ENCODE measurements around the gene PGAM2. TPM values are rescaled to one million over a fixed set of nuclear protein-coding genes. Genes with fewer than 3 reads are reported as not detected.
"Not testable (repeated sequence)": the region's sequence is repeated elsewhere in the genome, so short reads cannot be mapped to it uniquely, and the experiment has no call there.

Gene PGAM2
- total RNA-seq, 1 donor from 2014 or later, result 0.66 TPM

DNA sequence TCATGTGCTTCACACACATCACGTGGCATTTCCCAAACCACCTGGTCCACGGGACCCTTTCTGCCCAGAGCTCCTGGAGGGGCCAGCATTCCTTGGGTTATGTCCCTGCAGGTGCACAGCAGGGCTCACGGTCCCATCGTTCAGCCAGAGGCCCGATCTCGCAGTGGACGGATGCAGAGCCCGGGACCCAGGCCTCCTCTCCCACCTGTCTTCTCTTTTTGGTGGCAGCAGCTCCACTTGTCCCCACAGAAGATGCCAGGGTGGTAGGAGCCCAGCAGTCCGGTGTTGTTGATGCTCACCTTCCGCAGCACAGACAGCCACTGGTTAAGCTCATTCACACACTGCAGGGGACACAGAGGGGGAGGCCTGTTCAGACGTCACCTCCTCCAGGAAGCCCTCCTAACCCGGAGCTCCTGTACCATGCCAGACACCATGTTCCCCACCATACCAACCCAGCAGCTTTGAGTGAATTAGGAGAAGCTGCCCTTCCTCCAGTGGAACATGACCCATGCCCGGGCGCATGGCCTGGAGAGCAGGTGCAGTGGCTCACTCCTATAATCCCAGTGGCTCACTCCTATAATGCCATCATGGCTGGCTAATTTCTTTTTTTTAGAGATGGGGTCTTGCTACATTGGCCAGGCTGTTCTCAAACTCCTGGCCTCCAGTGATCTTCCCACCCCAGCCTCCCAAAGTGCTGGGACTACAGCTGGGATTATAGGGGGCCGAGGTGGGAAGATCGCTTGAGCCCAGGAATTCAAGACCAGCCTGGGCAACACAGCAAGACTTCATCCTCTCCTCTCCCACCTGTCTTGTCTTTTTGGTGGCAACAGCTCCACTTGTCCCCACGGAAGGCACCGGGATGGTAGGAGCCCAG is 31.2 kb downstream of the PGAM2 start:
- intact Hi-C loops (cut with micrococcal nuclease), result not testable (repeated sequence)

GRCh38 chr7:44032031-44032430 is 33.3 kb downstream of the PGAM2 start:
- intact Hi-C loops (cut with micrococcal nuclease), result not testable (repeated sequence)

DNA sequence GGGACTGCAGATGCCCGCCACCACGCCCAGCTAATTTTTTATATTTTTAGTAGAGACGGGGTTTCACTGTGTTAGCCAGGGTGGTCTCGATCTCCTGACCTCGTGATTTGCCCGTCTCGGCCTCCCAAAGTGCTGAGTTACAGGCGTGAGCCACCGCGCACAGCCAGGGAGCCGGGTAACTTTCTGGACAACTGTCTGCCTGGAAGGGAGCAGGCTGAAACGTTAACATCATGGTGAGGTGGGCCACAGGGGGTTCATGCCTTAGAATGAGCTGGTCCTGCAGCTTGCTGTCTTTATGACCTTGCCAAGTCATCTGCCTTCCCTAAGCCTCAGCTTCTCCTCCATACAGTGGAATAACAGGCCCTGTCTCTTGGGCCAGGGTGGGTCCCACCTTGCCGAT is 34.0 kb downstream of the PGAM2 start:
- intact Hi-C loops (cut with micrococcal nuclease), result not testable (repeated sequence)

- intact Hi-C loops (cut with micrococcal nuclease), result not testable (repeated sequence)
These were observed 35.3 kb downstream of the PGAM2 start for GRCh38 chr7:44030029-44030428.

GRCh38 chr7:44029433-44029832 is 35.9 kb downstream of the PGAM2 start:
- intact Hi-C loops (cut with micrococcal nuclease), result not testable (repeated sequence)

GRCh38 chr7:44022796-44023467 is 42.4 kb downstream of the PGAM2 start:
- intact Hi-C loops (cut with micrococcal nuclease), result not testable (repeated sequence)

DNA sequence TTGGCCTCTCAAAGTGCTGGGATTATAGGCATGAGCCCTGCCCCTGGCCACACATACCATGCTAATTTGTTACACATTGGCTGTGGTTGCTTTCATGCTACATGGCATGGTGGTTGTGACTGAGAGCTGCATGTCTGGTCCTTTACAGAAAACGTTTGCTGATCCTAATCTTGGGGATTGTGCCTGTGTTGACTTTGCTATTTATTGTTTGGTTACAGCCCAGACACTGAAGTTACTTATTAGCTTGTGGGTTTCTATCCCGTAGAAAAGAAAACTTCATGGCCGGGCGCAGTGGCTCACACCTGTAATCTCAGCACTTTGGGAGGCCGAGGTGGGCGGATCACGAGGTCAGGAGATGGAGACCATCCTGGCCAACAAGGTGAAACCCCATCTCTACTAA is 43.3 kb downstream of the PGAM2 start:
- intact Hi-C loops (cut with micrococcal nuclease), result not testable (repeated sequence)

- intact Hi-C loops (cut with micrococcal nuclease), result loop anchor here (1.0 to 5.0 kb wide), 5 partner anchors 62 to 777 kb away; partner anchors contain the start of genes POLM, PPIA, TMED4 and UBE2D4
These were observed 45.5 kb downstream of the PGAM2 start for GRCh38 chr7:44019825-44020224.

DNA sequence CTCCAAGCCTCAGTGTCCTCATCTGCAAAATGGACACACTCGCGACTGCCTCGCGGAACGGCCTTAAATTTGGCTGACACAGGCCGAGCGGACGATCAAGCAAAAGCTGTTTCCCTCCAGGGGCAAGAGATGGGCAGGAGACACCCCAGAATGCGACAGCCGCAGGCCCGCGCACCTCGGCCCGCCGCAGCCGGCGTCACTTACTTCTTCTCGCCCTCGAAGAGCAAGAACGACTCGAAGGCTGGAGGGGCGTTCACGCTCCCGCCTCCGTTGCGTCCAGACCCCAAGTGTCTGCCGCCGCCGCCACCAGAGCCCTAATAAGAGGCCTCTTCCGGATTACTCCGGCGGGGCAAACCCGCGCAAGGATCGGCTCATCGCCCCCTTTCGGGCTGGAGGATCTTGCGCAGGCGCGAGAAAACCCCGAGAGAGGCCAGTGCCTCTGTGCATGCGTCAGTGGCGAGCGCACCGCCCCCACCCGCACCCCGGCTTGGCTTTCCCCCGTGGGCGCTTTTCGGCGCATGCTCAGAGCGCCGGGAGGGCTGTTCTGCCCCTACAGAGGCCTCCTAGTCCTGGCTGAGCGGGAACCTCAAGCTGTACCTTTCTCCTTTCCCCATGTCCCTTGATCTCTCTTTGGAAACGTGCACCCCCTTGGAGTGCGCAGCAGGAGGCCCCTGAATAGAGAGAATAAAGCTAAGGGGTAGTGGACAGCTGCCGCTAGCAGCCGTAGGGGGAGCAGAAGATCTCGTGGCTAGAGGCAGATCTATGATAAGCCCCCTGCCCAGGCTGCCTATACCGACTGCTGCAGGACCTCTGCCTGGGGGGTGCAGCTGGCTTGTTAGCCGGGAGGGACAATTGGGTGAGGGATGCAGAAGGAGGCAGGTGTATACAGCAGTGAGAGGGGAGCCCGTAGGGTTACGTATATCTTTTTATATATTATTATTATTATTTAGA is 46.2 kb downstream of the PGAM2 start:
- intact Hi-C loops (cut with micrococcal nuclease), result loop anchor here (1.0 to 5.0 kb wide), 5 partner anchors 63 to 778 kb away; partner anchors contain the start of genes POLM, PPIA, TMED4 and UBE2D4

DNA sequence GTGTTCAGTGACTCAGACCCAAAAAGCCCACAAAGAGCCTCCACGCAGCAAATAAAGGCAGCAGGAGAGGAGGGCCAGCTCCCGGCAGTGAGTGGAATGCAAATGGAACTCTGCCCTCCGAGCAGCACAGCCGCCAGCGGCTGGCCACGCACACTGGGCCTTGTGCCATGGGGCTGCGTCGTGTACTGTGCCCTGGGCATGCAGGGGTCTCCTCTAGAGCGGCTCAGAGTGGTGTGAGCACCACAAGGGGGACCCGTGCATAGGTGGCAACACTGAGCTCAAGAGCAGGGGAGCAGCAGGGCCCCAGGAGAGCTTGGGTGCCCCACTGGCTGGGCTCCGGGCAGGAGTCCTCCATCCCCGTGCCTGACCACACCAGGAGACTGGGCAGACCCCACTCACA is 50.3 kb downstream of the PGAM2 start:
- intact Hi-C loops (cut with micrococcal nuclease), result loop anchor here (5.0 kb wide), 1 partner anchor 132 kb away; no protein-coding TSS in a partner anchor

Other genes starting within 250 kb of the PGAM2 start
- 71.8 and 74.4 TPM in 2 replicates for gene MRPS24, start 196.1 kb downstream of the PGAM2 start, total RNA-seq
- 24.1 and 25.1 TPM in 2 replicates for gene URGCP, start 159.0 kb downstream of the PGAM2 start, total RNA-seq
- 10.0 and 11.6 TPM in 2 replicates for gene UBE2D4, start 139.1 kb downstream of the PGAM2 start, total RNA-seq
- gene SPDYE1, start 67.7 kb downstream of the PGAM2 start, total RNA-seq, result 0.12 TPM in 1 of 2 replicates, not detected in the other
- 161 and 165 TPM in 2 replicates for gene DBNL, start 20.9 kb downstream of the PGAM2 start, total RNA-seq
- 29.6 and 34.2 TPM in 2 replicates for gene POLM, start 17.0 kb upstream of the PGAM2 start, total RNA-seq
- 6.1 and 9.0 TPM in 2 replicates for gene AEBP1, start 38.8 kb upstream of the PGAM2 start, total RNA-seq
- 103 and 107 TPM in 2 replicates for gene POLD2, start 58.0 kb upstream of the PGAM2 start, total RNA-seq
- not detected in 2 replicates for gene MYL7, start 75.8 kb upstream of the PGAM2 start, total RNA-seq
- gene GCK, start 123.9 kb upstream of the PGAM2 start, total RNA-seq, result 0.15 TPM in 1 of 2 replicates, not detected in the other
- gene YKT6, start 135.4 kb upstream of the PGAM2 start, total RNA-seq, result 82.2 and 82.8 TPM in 2 replicates